ENCODE results near the gene MPI.
A peak's percentile ranks its signal among the peaks of the same experiment; 100 is the strongest.

MPI gene

DNA sequence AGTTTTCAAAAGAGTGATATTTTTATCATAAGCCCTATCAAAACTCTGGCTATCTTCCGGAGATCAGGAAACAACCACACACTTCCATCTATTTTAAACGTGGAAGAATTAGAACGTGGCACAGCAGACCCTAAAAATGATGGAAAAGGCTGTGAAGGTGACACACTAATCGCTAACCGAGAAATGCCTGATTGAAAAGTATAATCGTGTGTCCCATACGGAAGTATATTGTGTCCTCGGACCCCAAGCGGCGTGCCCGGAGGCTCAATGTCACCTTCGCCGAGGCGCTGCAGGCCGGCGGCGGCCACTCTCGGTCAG is 47.4 kb downstream of the MPI start:
- no peak for DNase-seq

DNA sequence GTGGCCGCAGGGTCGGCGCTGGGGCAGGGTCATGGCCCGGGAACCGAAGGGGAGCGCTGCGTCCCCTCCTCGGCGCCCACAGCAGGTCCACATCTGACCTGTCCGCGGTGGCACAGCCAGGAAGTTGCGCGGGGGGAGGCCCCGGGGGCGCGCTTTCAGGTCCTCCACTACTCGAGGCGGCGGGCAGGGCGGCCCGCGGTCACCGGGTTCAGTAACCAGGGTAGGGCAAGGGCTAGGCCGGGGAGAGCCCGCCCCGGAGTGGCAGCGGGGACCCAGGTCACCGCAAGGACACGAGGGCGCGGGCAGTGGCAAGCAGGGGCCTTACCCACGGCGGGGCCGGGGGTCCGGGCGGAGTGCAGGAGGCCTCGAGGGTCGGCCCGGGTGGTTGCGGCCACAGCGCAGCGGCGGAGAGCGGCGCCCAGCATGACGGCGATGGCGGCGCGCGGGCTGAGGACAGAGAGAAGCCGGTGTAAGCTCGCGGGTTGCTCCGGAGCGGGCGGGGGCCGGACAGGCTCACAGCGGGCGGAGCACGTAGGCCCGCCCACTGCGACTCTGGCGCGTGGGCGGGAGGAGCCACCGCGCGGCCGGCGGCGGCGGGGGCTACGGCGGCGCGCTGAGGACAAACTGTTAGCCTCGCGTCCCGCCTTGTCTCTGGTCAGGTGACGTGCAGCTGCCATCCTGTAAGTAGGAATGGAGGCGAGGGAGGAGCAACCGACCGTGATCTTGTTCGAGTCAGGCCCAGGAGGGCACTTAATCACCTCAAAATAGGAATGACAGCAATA is 47.9 kb downstream of the MPI start, which contains the start of gene COX5A:
Gene COX5A (minus strand): TSS at position 484 of the 782 bp plus-strand sequence. CDS start 59 bp downstream, at position 425.
- peak; percentile 92 for DNase-seq

DNA sequence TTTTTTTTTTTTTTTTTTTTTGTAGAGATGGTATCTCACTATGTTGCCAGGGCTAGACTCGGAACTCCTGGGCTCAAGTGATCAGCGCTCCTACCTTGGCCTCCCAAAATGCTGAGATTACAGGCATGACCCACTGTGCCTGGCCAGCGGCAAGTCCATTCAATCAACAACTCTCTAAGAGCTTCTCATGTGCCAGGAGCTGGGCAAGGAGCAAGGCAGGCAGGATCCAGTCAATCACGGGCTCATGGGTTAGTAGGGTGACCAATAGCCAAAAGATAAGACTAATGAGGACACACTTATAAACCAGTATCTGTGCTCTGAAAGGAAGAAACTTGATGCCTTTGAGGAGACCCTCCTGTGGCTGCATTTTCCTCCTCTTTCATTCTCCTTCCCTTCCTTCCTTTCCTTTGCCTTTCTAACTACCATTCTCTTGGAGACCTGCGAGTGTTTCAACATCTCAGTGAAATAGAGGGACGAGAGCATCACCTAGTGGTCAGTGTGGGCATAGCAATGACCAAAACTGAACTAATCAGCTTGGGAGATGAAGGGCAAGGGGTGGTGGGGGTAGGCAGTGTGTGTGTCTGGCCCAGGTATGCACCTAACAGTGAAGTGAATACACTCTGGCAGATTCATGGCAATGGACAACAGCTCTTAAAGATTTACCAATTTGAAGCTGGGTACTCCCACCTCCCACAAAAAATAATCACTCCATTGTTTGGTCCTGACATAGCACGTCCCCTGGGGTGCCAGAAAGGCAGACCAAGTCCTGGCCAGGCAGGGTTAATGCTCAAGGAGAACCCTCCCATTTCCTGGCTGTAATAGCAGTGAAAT is 60.5 kb downstream of the MPI start:
- DNase-seq = peak; percentile 80

DNA sequence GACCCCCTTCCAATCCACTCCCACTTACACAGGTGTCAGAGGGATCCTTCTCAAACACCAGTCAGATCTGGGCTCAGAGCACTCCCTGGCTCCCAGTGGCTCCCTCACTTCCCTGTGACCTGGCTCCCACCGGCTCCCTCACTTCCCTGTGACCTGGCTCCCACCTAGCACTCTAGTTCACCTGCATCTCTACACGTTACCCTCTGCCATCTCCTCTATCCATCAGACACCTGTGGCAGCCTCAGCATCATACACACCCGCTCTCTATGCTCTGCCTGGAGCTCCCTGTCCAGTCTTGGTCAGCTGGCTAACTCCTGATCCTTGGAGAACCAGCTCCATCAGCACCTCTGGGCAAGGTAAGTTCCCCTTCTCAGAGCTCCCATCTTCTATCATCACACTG is 61.2 kb downstream of the MPI start:
- DNase-seq = no peak
